HepG2 (cell line): ENCODE results near the gene COL26A1.

Source experiments
- PHB2 ChIP-seq: fragments of 450-650 bp; IDR thresholded peaks from 2 replicates; pipeline ENCODE4 v1.6.1; 2018; ENCODE audit not compliant: partially characterized antibody
- SP4 ChIP-seq: sonication (generic); formaldehyde crosslinking; IDR thresholded peaks from 2 replicates; pipeline ENCODE4 v1.8.1; 2023; ENCODE audit warnings: mild to moderate bottlenecking, missing genetic modification reagents

GRCh38 chr7:101536668-101537067 is 174.0 kb downstream of the COL26A1 start:
- TF ChIP-seq PHB2 (no peak), SP4 (CRISPR knock-in tag) (no peak)
